GM23338 (cell line): ENCODE results near the gene GNB1. TPM values are rescaled to one million over a fixed set of nuclear protein-coding genes. Genes with fewer than 3 reads are reported as not detected.
A peak's percentile ranks its signal among the peaks of the same experiment; 100 is the strongest.
"Not testable (repeated sequence)": the region's sequence is repeated elsewhere in the genome, so short reads cannot be mapped to it uniquely, and the experiment has no call there.

ENCODE experiments used
- ATAC-seq: fragments of 200-7000 bp; cut with Tn5 transposase; 3 replicates; pipeline ENCODE4 v1.9.1; 2020
- DNase-seq: peaks from one replicate; pipeline ENCODE4 v3.0.0-alpha.2; 2015; ENCODE audit warnings: low spot score
- H2AFZ ChIP-seq: fragments of 200-600 bp; sonication (generic); 2 replicates; pipeline ENCODE4 v1.8.0; 2016; ENCODE audit warnings: antibody characterized with exemption, mild to moderate bottlenecking, moderate library complexity
- H3F3A ChIP-seq: fragments of 200-600 bp; sonication (generic); replicated peaks from 2 replicates; pipeline ENCODE4 v1.8.0; 2017; ENCODE audit warnings: antibody characterized with exemption, mixed run types, low read depth
- H3K27ac ChIP-seq: fragments of 200-600 bp; sonication (generic); 2 replicates; pipeline ENCODE4 v1.6.1; 2016; ENCODE audit warnings: low read depth
- H3K27me3 ChIP-seq: fragments of 200-600 bp; sonication (generic); 2 replicates; pipeline ENCODE4 v1.8.0; 2016; ENCODE audit warnings: mild to moderate bottlenecking, mixed run types, moderate library complexity; ENCODE audit not compliant: insufficient read depth
- H3K36me3 ChIP-seq: fragments of 200-600 bp; sonication (generic); 2 replicates; pipeline ENCODE4 v1.8.0; 2016; ENCODE audit warnings: mild to moderate bottlenecking; ENCODE audit not compliant: insufficient read depth
- H3K4me1 ChIP-seq: fragments of 200-600 bp; sonication (generic); 2 replicates; pipeline ENCODE4 v1.8.0; 2016; ENCODE audit warnings: mild to moderate bottlenecking, moderate library complexity; ENCODE audit not compliant: insufficient read depth
- H3K4me2 ChIP-seq: fragments of 200-600 bp; sonication (generic); 2 replicates; pipeline ENCODE4 v1.7.1; 2017; ENCODE audit warnings: mixed run types
- H3K4me3 ChIP-seq: fragments of 200-600 bp; sonication (generic); 2 replicates; pipeline ENCODE4 v1.6.1; 2016; ENCODE audit warnings: mixed run types
- H3K79me2 ChIP-seq: fragments of 200-600 bp; sonication (generic); replicated peaks from 2 replicates; pipeline ENCODE4 v1.8.0; 2017; ENCODE audit warnings: mild to moderate bottlenecking; ENCODE audit not compliant: insufficient read depth
- H3K9me2 ChIP-seq: fragments of 200-600 bp; sonication (generic); 2 replicates; pipeline ENCODE4 v1.8.0; 2017; ENCODE audit not compliant: insufficient read depth
- H4K20me1 ChIP-seq: fragments of 200-600 bp; sonication (generic); replicated peaks from 2 replicates; pipeline ENCODE4 v1.8.0; 2017; ENCODE audit warnings: mild to moderate bottlenecking; ENCODE audit not compliant: insufficient read depth
- H3K27ac Mint-ChIP-seq: 2 replicates; pipeline ENCODE4 v1.8.0; 2020; ENCODE audit warnings: inconsistent platforms, mild to moderate bottlenecking, moderate library complexity, mixed read lengths
- H3K27me3 Mint-ChIP-seq: 3 replicates; pipeline ENCODE4 v1.8.0; 2022; ENCODE audit warnings: low read depth, mild to moderate bottlenecking, moderate library complexity, mixed read lengths, inconsistent platforms; ENCODE audit not compliant: insufficient read depth, poor library complexity
- H3K36me3 Mint-ChIP-seq: 3 replicates; pipeline ENCODE4 v1.8.0; 2021; ENCODE audit warnings: low read depth, mild to moderate bottlenecking, inconsistent platforms, moderate library complexity, mixed read lengths
- H3K4me1 Mint-ChIP-seq: 3 replicates; pipeline ENCODE4 v1.8.0; 2020; ENCODE audit warnings: mild to moderate bottlenecking, inconsistent platforms, mixed read lengths
- H3K4me3 Mint-ChIP-seq: 3 replicates; pipeline ENCODE4 v1.8.0; 2021; ENCODE audit warnings: moderate library complexity, mild to moderate bottlenecking, inconsistent platforms, mixed read lengths
- H3K9me3 Mint-ChIP-seq: 3 replicates; pipeline ENCODE4 v1.8.0; 2020; ENCODE audit warnings: moderate library complexity, mild to moderate bottlenecking, inconsistent platforms, mixed read lengths
- ETS1 ChIP-seq: IDR thresholded peaks from 2 replicates; pipeline ENCODE4 v1.6.1; 2016; ENCODE audit warnings: antibody characterized with exemption
- EZH2phosphoT487 ChIP-seq: fragments of 200-600 bp; sonication (generic); IDR thresholded peaks from one replicate; pipeline ENCODE4 v1.8.1; 2018; ENCODE audit warnings: antibody characterized with exemption; ENCODE audit not compliant: unreplicated experiment
- JUNB ChIP-seq: IDR thresholded peaks from one replicate; pipeline ENCODE4 v1.6.1; 2016; ENCODE audit warnings: antibody characterized with exemption; ENCODE audit not compliant: unreplicated experiment
- NANOG ChIP-seq: IDR thresholded peaks from 2 replicates; pipeline ENCODE4 v1.6.1; 2016; ENCODE audit warnings: antibody characterized with exemption, borderline replicate concordance
- POLR2AphosphoS5 ChIP-seq: IDR thresholded peaks from 2 replicates; pipeline ENCODE4 v1.6.1; 2016; ENCODE audit warnings: antibody characterized with exemption, low read depth
- REST ChIP-seq: IDR thresholded peaks from one replicate; pipeline ENCODE4 v1.6.1; 2018; ENCODE audit warnings: antibody characterized with exemption; ENCODE audit not compliant: unreplicated experiment
- STAT1 ChIP-seq: IDR thresholded peaks from one replicate; pipeline ENCODE4 v1.6.1; 2016; ENCODE audit warnings: antibody characterized with exemption; ENCODE audit not compliant: unreplicated experiment
- ZNF114 ChIP-seq: fragments of 250-450 bp; sonication (Bioruptor Pico); IDR thresholded peaks from 2 replicates; pipeline ENCODE4 v1.5.0; 2020; ENCODE audit warnings: mild to moderate bottlenecking, moderate library complexity
- ZNF331 ChIP-seq: fragments of 250-450 bp; sonication (Bioruptor Pico); IDR thresholded peaks from 2 replicates; pipeline ENCODE4 v1.5.0; 2020; ENCODE audit warnings: low read depth, mild to moderate bottlenecking, moderate library complexity
- polyA plus RNA-seq: library from polyadenylated mRNA; unstranded; fragments of >200 nt; fragmentation: Nextera tagmentation; extraction: Ambion mirVana; gene quantifications from 2 replicates; pipeline ENCODE4 v1.2.1, GENCODE V29; 2016
- total RNA-seq: library from RNA; depleted of rRNA; stranded (reverse); fragments of >200 nt; shearing (Covaris generic); gene quantifications from 2 replicates; pipeline ENCODE4 v1.2.3, GENCODE V29; 2014
- TF ChIP-seq, protein P1 (sequence below): fragments of 250-450 bp; sonication (Bioruptor Pico); IDR thresholded peaks from 2 replicates; pipeline ENCODE4 v1.5.0; 2020; ENCODE audit warnings: mild to moderate bottlenecking, moderate library complexity

Gene GNB1
- total and polyA plus RNA-seq, 2 experiments from 2014 or later: 65.4 to 138 TPM

DNA sequence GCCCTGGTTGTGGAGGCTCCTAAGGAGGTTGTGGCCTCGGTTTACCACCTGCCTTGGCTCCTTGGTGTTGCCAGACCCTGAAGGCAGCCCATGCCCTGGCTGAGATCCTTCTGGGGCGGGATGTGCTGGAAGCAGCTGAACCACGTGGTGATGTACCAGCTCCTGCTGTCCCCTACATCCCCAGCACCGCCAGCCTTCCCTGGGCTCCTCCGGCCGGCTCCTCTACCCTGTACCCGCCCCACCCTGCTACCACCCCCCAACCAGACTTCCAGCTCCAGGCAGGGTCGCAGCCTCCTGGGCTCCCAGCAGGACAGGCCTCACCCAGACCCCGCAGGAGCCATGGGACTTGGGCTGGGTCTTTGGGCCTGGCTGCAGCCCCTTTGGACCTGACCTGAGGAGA lies 140.9 kb downstream of the GNB1 start:
- H3K27ac Mint-ChIP-seq, H4K20me1 ChIP-seq, H3K4me1 ChIP-seq, H3K27me3 Mint-ChIP-seq, ATAC-seq, H3K27me3 ChIP-seq, H3K9me3 Mint-ChIP-seq, H2AFZ ChIP-seq, H3K4me3 ChIP-seq, H3K27ac ChIP-seq, H3K4me2 ChIP-seq, H3K4me3 Mint-ChIP-seq, DNase-seq, H3K4me1 Mint-ChIP-seq, H3K79me2 ChIP-seq, H3K36me3 ChIP-seq, H3K9me2 ChIP-seq: not testable (repeated sequence)
- peaks cover 15% of the 10 kb centered on the region; the same call in 1 of the 2 replicates for H3F3A ChIP-seq
- H3K36me3 Mint-ChIP-seq: peaks cover 17% of the 10 kb centered on the region

DNA sequence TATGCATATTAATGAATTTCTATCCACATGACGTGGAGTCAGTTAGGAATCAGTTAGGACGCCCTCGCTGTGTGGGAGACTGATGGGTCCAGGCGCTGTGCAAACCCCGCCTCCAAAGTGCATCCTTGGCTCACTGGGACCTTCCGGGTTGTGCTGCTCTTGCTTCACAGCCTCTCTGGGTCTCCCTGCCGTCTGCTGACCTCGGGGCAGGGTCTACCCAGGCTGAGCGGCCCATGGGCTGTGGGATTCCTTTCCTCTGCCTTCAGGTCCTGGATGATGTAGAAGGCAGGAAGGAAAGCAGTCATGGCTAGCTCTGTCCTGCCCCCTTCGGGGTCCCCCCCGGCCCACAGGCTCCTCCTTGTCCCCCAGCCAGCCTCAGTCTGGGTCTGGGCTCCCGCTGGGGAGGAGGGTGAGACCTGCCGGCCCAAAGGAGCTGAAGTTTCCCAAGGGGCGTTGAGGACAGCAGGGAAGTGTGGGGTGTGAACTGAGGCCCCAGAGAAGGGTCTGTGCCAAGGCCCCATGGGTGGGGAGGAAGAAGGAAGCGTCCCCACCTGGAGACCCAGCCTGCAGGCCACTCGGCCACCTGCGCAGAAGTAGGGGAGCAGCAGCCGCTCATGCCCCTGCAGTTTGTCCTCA lies 142.1 kb downstream of the GNB1 start:
- Histone ChIP-seq H3F3A (peaks cover 11% of the 10 kb centered on the region; the same call in 1 of the 2 replicates), H4K20me1 (no peaks in the 10 kb centered on the region), H2AFZ (no peak overlapping the region), H3K9me2 (no peaks in the 10 kb centered on the region), H3K79me2 (no peaks in the 10 kb centered on the region), H3K4me2 (no peak overlapping the region), H3K4me1 (no peaks in the 10 kb centered on the region), H3K27me3 (no peaks in the 10 kb centered on the region), H3K4me3 (no peak overlapping the region), H3K27ac (no peak overlapping the region), H3K36me3 (no peaks in the 10 kb centered on the region)
- ATAC-seq: peak; percentile 5
- Mint-ChIP-seq H3K4me3 (no peak overlapping the region), H3K9me3 (no peaks in the 10 kb centered on the region), H3K27ac (no peak overlapping the region), H3K4me1 (peaks cover 10% of the 10 kb centered on the region), H3K36me3 (peaks cover 11% of the 10 kb centered on the region), H3K27me3 (peaks cover 3% of the 10 kb centered on the region)
- DNase-seq: peak; percentile 50
- TF ChIP-seq STAT1: no peak
- no peak for TF ChIP-seq NANOG
- no peak for TF ChIP-seq EZH2phosphoT487
- TF ChIP-seq JUNB: no peak
- TF ChIP-seq, protein P1, sequence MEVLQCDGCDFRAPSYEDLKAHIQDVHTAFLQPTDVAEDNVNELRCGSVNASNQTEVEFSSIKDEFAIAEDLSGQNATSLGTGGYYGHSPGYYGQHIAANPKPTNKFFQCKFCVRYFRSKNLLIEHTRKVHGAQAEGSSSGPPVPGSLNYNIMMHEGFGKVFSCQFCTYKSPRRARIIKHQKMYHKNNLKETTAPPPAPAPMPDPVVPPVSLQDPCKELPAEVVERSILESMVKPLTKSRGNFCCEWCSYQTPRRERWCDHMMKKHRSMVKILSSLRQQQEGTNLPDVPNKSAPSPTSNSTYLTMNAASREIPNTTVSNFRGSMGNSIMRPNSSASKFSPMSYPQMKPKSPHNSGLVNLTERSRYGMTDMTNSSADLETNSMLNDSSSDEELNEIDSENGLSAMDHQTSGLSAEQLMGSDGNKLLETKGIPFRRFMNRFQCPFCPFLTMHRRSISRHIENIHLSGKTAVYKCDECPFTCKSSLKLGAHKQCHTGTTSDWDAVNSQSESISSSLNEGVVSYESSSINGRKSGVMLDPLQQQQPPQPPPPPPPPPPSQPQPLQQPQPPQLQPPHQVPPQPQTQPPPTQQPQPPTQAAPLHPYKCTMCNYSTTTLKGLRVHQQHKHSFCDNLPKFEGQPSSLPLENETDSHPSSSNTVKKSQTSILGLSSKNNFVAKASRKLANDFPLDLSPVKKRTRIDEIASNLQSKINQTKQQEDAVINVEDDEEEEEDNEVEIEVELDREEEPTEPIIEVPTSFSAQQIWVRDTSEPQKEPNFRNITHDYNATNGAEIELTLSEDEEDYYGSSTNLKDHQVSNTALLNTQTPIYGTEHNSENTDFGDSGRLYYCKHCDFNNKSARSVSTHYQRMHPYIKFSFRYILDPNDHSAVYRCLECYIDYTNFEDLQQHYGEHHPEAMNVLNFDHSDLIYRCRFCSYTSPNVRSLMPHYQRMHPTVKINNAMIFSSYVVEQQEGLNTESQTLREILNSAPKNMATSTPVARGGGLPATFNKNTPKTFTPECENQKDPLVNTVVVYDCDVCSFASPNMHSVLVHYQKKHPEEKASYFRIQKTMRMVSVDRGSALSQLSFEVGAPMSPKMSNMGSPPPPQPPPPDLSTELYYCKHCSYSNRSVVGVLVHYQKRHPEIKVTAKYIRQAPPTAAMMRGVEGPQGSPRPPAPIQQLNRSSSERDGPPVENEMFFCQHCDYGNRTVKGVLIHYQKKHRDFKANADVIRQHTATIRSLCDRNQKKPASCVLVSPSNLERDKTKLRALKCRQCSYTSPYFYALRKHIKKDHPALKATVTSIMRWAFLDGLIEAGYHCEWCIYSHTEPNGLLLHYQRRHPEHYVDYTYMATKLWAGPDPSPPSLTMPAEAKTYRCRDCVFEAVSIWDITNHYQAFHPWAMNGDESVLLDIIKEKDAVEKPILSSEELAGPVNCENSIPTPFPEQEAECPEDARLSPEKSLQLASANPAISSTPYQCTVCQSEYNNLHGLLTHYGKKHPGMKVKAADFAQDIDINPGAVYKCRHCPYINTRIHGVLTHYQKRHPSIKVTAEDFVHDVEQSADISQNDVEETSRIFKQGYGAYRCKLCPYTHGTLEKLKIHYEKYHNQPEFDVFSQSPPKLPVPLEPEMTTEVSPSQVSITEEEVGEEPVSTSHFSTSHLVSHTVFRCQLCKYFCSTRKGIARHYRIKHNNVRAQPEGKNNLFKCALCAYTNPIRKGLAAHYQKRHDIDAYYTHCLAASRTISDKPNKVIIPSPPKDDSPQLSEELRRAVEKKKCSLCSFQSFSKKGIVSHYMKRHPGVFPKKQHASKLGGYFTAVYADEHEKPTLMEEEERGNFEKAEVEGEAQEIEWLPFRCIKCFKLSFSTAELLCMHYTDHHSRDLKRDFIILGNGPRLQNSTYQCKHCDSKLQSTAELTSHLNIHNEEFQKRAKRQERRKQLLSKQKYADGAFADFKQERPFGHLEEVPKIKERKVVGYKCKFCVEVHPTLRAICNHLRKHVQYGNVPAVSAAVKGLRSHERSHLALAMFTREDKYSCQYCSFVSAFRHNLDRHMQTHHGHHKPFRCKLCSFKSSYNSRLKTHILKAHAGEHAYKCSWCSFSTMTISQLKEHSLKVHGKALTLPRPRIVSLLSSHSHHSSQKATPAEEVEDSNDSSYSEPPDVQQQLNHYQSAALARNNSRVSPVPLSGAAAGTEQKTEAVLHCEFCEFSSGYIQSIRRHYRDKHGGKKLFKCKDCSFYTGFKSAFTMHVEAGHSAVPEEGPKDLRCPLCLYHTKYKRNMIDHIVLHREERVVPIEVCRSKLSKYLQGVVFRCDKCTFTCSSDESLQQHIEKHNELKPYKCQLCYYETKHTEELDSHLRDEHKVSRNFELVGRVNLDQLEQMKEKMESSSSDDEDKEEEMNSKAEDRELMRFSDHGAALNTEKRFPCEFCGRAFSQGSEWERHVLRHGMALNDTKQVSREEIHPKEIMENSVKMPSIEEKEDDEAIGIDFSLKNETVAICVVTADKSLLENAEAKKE (CRISPR knock-in tag): no peak
- no peak for TF ChIP-seq ZNF331
- no peak for TF ChIP-seq ZNF114
- TF ChIP-seq POLR2AphosphoS5: no peak
- TF ChIP-seq ETS1: no peak
- no peak for TF ChIP-seq REST
